Thymus (tissue), 11 donors: ENCODE data around the gene NEUROG3. TPM values are rescaled to one million over a fixed set of nuclear protein-coding genes. Genes with fewer than 3 reads are reported as not detected.

Experiments used
- DNase-seq, 9 donors: peaks; one replicate each; pipeline ENCODE4 v3.0.0-alpha.2; 2013; ENCODE audit warnings: low spot score in 9 of 9, low read depth in 6 of 9, missing footprints in 1 of 9
- H3K27ac ChIP-seq, 2 donors: one replicate each; pipeline ENCODE4 v1.5.1; 2013; ENCODE audit warnings: control low read depth in 1 of 2, low read depth in 1 of 2, low read length in 1 of 2, mild to moderate bottlenecking in 1 of 2, moderate library complexity in 1 of 2
- H3K27me3 ChIP-seq, 2 donors: one replicate each; pipeline ENCODE4 v1.5.1; 2013; ENCODE audit warnings: low read length in 1 of 2; ENCODE audit not compliant: control insufficient read depth in 2 of 2, insufficient read depth in 1 of 2
- H3K36me3 ChIP-seq, 2 donors: one replicate each; pipeline ENCODE4 v1.5.1; 2013; ENCODE audit warnings: low read length in 1 of 2, mild to moderate bottlenecking in 1 of 2, moderate library complexity in 1 of 2; ENCODE audit not compliant: control insufficient read depth in 2 of 2, insufficient read depth in 2 of 2
- H3K4me1 ChIP-seq, 2 donors: one replicate each; pipeline ENCODE4 v1.5.1; 2013; ENCODE audit warnings: low read length in 2 of 2; ENCODE audit not compliant: control insufficient read depth in 2 of 2, insufficient read depth in 2 of 2
- H3K4me3 ChIP-seq, 2 donors: one replicate each; pipeline ENCODE4 v1.5.1; 2013; ENCODE audit warnings: low read length in 2 of 2, control low read depth in 1 of 2, mild to moderate bottlenecking in 1 of 2
- H3K9me3 ChIP-seq, 2 donors: one replicate each; pipeline ENCODE4 v1.5.1; 2013; ENCODE audit warnings: low read length in 1 of 2, mild to moderate bottlenecking in 1 of 2; ENCODE audit not compliant: control insufficient read depth in 2 of 2, insufficient read depth in 1 of 2
- WGBS: extraction: QIAGEN DNeasy Blood & Tissue Kit; methylation state at CpG from one replicate; pipeline ENCODE4 v1.1.7; 2013; 5-methylcytosine and 5-hydroxymethylcytosine counted together
- polyA plus RNA-seq: library from polyadenylated mRNA; stranded (reverse); fragments of 200-250 nt; gene quantifications from one replicate; pipeline ENCODE4 v1.2.3, GENCODE V29; 2013
- total RNA-seq: library from RNA; stranded (reverse); fragments of 120-200 nt; gene quantifications from one replicate; pipeline ENCODE4 v1.2.4, GENCODE V29; 2013
- donor health status: healthy.

Gene NEUROG3
- total and polyA plus RNA-seq, 2 donors: 0.14 TPM; not detected in 1

GRCh38 chr10:69562731-69563254, 10.4 kb downstream of the NEUROG3 start:
- DNase-seq: no peak
- Histone ChIP-seq H3K27ac (no peak overlapping the region), H3K27me3 (peaks cover 6 to 37% of the 10 kb centered on the region in 2 donors), H3K4me1 (no peaks in the 10 kb centered on the region), H3K9me3 (no peaks in the 10 kb centered on the region), H3K4me3 (no peak overlapping the region), H3K36me3 (no peaks in the 10 kb centered on the region)
- WGBS: 90% methylated on average over 5 of the region's 5 CpGs

DNA sequence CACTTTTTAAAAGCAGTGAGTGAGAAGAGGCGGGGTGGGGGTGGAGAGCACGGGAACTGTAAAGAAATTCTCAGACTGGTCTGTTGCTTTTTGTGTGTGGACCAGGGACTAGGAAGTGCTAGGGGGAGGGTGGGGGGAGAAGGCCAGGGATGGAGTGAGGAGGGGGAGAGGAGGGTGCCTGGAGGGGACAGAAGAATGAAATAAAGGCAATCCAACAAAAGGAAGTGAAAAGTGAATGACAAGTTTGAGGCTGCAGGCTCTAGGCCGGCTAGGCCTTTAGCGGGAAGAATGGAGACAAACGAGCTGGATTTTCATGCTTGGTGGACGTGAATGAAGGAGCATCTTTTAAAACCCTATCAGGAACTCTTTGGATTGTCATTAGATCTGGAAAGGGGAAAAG, 13.7 kb downstream of the NEUROG3 start:
- no peaks in the 10 kb centered on the region for H3K9me3 ChIP-seq
- H3K4me1 ChIP-seq: no peaks in the 10 kb centered on the region
- DNase-seq: no peak
- peaks cover 0 to 24% of the 10 kb centered on the region in 2 donors for H3K27me3 ChIP-seq
- 76% methylated on average over 6 of the region's 6 CpGs for WGBS
- H3K27ac ChIP-seq: no peak overlapping the region
- no peak overlapping the region for H3K4me3 ChIP-seq
- H3K36me3 ChIP-seq: no peaks in the 10 kb centered on the region

DNA sequence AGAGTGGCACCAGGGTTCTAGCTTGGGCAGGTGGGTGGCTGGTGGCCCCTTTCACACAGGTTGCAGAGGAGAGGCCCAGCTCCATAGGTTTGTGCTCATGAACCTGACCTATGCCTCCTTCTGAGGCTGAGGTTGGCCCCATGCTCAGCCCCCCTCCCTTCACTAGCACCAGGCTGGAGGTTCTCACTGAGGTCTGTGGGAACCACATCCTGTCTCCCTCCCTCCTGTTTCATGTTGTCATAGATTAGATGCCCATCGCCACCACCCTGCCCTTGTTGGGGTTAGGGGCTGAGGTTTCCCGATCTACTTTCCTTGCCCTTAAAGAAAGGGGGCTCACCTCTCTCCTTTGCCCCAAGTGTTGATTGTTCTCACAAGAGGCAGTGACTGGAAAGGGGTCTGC, 14.7 kb downstream of the NEUROG3 start:
- Histone ChIP-seq H3K4me3 (no peak overlapping the region), H3K36me3 (no peaks in the 10 kb centered on the region), H3K4me1 (no peaks in the 10 kb centered on the region), H3K27me3 (peaks cover 0 to 23% of the 10 kb centered on the region in 2 donors), H3K27ac (no peak overlapping the region), H3K9me3 (no peaks in the 10 kb centered on the region)
- 8% methylated on average over 2 of the region's 2 CpGs for WGBS
- DNase-seq: peak in 2 of 9 donors; percentile 9 to 18

GRCh38 chr10:69554611-69555010, 18.6 kb downstream of the NEUROG3 start:
- WGBS: 48% methylated on average over 6 of the region's 6 CpGs
- Histone ChIP-seq H3K4me3 (no peak overlapping the region), H3K4me1 (no peaks in the 10 kb centered on the region), H3K27me3 (peaks cover 0 to 10% of the 10 kb centered on the region in 2 donors), H3K27ac (no peak overlapping the region), H3K36me3 (no peaks in the 10 kb centered on the region), H3K9me3 (no peaks in the 10 kb centered on the region)
- no peak for DNase-seq

- 93% methylated on average over 4 of the region's 4 CpGs for WGBS
- Histone ChIP-seq H3K36me3 (no peaks in the 10 kb centered on the region), H3K4me3 (no peak overlapping the region), H3K27ac (no peak overlapping the region), H3K9me3 (no peaks in the 10 kb centered on the region), H3K27me3 (peaks cover 0 to 8% of the 10 kb centered on the region in 2 donors), H3K4me1 (no peaks in the 10 kb centered on the region)
- no peak for DNase-seq
Measured at GRCh38 chr10:69553328-69553727, 19.9 kb downstream of the NEUROG3 start.

DNA sequence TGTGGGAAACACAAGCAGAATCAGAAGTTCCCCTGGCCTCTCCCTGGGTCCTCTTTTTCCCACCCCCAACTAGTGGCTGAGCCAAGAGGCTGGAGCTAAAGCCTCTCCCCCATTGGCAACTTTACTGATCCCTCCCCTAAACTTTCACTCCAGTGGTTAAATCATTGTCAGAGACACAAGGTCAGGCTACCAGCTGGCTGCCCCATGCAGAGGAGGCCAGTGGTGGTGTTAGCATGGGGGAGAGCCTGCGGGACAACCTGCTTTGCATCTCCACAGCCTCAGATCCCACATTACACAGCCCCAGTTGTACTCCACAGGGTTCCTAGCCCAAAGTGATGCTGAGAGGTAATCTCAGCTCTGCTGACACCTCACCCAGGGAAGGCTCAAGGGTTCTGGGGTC, 21.0 kb downstream of the NEUROG3 start:
- DNase-seq: no peak
- Histone ChIP-seq H3K36me3 (no peaks in the 10 kb centered on the region), H3K4me3 (no peak overlapping the region), H3K9me3 (no peaks in the 10 kb centered on the region), H3K4me1 (no peaks in the 10 kb centered on the region), H3K27ac (no peak overlapping the region), H3K27me3 (peaks cover 0 to 6% of the 10 kb centered on the region in 2 donors)
- WGBS: 46% methylated on average over 1 of the region's 1 CpG

- Histone ChIP-seq H3K36me3 (no peaks in the 10 kb centered on the region), H3K4me3 (no peak overlapping the region), H3K27ac (no peak overlapping the region), H3K9me3 (no peaks in the 10 kb centered on the region), H3K27me3 (peaks cover 0 to 3% of the 10 kb centered on the region in 2 donors), H3K4me1 (no peaks in the 10 kb centered on the region)
- DNase-seq: no peak
Measured at GRCh38 chr10:69549959-69550358, 23.3 kb downstream of the NEUROG3 start.

GRCh38 chr10:69541463-69541862, 31.8 kb downstream of the NEUROG3 start:
- no peak overlapping the region for H3K4me3 ChIP-seq
- H3K9me3 ChIP-seq: peaks cover 1 to 13% of the 10 kb centered on the region in 2 donors
- H3K4me1 ChIP-seq: no peaks in the 10 kb centered on the region
- H3K27me3 ChIP-seq: no peaks in the 10 kb centered on the region
- 96% methylated on average over 2 of the region's 2 CpGs for WGBS
- no peak for DNase-seq
- no peaks in the 10 kb centered on the region for H3K36me3 ChIP-seq
- no peak overlapping the region for H3K27ac ChIP-seq

DNA sequence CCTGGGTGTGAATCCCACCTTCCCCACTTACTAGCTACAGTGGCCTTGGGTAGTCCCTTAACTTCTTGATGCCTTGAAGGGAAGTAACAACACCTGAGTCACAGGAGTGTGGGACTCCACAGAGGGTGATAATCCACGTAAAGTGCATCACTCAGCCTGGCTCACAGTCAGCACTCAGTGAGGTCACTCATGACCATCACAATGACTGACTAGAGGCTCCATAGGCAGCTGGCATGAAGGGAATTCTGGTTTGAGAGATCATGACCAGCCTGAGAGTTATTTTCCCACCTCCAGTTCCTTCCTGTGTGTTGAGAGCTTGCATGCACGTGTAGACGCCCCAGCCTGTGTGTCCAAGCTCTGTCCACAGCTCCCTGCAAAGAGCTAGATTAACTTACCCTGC, 34.8 kb downstream of the NEUROG3 start:
- no peak overlapping the region for H3K4me3 ChIP-seq
- no peaks in the 10 kb centered on the region for H3K27me3 ChIP-seq
- H3K27ac ChIP-seq: no peak overlapping the region
- no peaks in the 10 kb centered on the region for H3K4me1 ChIP-seq
- H3K36me3 ChIP-seq: no peaks in the 10 kb centered on the region
- peaks cover 1 to 13% of the 10 kb centered on the region in 2 donors for H3K9me3 ChIP-seq
- no peak for DNase-seq
- WGBS: 92% methylated on average over 3 of the region's 3 CpGs

- WGBS: 96% methylated on average over 6 of the region's 6 CpGs
- Histone ChIP-seq H3K36me3 (no peaks in the 10 kb centered on the region), H3K4me1 (no peaks in the 10 kb centered on the region), H3K4me3 (no peak overlapping the region), H3K27me3 (no peaks in the 10 kb centered on the region), H3K27ac (no peak overlapping the region), H3K9me3 (peaks cover 1 to 13% of the 10 kb centered on the region in 2 donors)
- no peak for DNase-seq
Measured at GRCh38 chr10:69537449-69537848, 35.8 kb downstream of the NEUROG3 start.
